LNCAP (cell line): ENCODE results near the gene GSTA2.

Experiments
- TF ChIP-seq, protein P1 (sequence below): fragments of 450-650 bp; IDR thresholded peaks from 2 replicates; pipeline ENCODE4 v1.5.1; 2017; ENCODE audit warnings: mild to moderate bottlenecking

Gene GSTA2

DNA sequence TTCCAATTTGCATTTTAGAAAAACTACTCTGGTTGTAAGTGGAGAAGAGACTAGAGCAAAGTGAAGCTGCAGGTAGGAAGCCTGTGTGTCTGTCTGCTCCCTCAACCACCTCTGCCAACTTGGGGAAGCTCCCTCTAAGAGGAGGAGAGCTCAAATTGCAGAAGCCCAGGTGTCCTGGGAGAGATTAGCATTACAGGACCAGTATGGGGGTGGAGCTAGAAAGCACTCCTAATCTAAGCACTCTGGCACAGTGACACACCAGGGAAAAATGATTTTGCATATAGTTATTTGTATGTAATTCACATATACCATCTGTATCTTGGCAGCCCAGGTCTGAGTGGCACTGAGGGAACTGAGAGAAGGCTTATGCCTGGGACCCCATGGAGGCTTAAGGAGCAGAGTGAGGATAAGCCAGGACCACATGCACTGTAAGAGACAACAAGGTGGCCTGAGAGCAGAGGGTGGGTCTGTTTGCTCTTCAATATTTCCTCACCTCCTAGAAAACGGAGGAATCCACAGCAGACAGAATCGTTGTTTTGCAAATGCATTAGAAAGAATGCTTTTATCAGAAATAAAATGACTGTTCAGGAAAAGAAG, 13.6 kb downstream of the GSTA2 start:
- TF ChIP-seq, protein P1, sequence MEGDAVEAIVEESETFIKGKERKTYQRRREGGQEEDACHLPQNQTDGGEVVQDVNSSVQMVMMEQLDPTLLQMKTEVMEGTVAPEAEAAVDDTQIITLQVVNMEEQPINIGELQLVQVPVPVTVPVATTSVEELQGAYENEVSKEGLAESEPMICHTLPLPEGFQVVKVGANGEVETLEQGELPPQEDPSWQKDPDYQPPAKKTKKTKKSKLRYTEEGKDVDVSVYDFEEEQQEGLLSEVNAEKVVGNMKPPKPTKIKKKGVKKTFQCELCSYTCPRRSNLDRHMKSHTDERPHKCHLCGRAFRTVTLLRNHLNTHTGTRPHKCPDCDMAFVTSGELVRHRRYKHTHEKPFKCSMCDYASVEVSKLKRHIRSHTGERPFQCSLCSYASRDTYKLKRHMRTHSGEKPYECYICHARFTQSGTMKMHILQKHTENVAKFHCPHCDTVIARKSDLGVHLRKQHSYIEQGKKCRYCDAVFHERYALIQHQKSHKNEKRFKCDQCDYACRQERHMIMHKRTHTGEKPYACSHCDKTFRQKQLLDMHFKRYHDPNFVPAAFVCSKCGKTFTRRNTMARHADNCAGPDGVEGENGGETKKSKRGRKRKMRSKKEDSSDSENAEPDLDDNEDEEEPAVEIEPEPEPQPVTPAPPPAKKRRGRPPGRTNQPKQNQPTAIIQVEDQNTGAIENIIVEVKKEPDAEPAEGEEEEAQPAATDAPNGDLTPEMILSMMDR = no peak

DNA sequence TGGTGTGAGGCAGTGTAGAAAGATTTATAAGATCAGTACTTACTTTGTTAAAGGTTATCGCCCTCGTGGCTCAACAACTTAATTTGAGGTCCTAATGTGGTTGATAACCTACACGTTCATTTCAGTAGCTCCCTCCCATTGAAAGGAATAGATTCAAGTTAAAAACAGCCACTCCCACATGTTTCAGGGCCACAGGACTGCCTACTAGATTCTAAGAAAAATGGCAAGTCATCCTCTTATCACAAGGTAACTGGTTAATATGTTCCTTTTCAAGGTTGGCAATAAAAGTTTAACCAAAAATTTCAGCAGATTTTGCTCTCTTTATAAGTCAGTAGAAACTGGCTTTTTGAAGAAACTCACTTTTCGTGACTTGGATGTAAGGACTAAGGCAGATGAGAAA, 17.1 kb downstream of the GSTA2 start:
- TF ChIP-seq, protein P1 = no peak

DNA sequence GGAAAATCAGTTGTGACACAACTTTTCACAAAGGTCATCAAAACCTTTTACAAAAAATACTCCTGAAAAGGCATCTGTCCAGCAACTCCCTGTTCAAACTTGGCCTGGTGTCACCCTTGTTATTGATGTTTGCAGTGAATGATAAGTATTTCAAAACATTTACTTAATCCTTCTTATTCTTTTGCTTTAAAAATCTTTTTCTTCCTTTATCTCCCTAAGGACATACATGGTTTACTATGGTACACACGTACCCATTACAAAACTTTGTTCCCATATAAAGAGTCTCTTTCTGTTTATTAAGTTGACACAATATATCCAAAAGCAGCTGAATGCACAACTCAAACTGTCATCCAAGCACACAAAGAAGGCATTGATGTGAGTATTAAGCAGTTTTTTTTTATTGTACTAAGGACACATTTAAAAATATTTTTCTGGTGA, 17.5 kb downstream of the GSTA2 start:
- TF ChIP-seq, protein P1 = no peak

DNA sequence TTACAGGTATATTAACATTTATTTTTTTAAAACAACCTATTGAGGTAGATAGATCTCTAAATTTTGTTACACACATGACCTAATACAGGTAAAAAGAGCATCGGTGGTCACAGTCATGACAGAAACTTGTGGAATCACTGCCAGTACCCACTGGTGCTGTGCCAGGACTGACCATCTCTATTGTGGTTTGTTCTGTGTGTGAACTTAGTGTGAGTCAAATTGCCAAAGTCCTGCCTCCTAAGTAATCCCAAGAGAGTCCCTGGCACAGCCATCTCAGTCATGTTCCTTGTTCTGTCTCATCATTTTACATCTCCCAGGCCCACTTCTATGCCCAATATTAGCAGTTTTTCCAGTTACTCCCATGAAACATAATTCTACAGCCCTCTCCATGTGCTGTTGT, 21.4 kb downstream of the GSTA2 start:
- TF ChIP-seq, protein P1 = no peak

DNA sequence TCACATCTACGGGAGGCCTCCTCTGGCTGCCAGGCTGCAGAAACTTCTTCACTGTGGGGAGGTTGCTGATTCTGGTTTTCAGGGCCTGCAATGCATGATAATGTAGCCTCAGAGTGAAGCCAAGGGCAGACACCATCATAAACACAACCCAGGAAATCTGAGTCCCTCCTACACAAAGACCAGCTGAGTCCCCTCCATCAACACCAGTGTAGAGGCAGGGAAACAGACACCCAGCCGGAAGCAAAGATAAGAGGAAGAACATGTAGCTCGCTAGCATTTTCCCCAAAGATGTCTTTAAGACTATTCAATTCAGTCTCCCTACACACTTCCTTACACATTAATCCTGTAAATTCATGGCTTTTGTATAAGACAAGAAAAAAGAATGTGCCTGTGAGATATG, 23.6 kb downstream of the GSTA2 start:
- TF ChIP-seq, protein P1 = no peak

DNA sequence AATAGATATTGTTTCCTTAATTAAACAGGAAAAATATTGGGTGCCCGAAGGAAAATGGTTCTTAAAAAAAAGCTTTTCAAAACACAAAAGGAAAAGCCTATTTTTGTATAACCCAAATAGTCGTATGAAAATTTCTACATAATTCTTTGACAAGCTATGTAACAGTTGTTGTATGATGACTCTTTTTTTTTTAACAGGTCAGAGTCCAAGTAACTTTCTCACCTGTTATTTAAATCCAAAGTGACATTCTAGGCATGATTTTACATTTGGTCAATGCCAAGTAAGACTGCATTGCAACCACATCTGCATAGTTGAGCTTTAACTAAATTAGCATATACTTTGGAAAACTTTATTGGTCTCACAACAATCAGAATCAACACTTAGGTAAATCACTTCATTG, 24.1 kb downstream of the GSTA2 start:
- TF ChIP-seq, protein P1 = no peak

DNA sequence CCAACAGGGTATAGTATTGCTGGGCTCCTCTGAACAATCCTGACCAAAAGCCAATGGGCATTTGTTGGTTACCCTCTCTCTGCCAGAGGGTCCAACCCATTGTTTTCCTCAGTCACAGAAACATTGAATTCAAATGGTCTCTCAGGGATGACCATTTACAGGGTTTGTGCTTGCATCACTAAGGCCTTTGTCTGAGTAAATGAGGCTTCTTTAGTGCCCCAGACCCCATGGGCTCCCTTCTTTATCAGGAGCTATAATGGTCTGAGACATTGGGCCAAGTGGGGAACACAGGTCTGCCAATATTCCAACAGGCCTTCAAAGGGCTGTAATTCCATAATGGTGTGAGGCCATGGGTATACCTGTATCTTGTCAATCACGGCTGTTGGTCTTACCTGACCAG, 27.1 kb downstream of the GSTA2 start:
- TF ChIP-seq, protein P1 = no peak

DNA sequence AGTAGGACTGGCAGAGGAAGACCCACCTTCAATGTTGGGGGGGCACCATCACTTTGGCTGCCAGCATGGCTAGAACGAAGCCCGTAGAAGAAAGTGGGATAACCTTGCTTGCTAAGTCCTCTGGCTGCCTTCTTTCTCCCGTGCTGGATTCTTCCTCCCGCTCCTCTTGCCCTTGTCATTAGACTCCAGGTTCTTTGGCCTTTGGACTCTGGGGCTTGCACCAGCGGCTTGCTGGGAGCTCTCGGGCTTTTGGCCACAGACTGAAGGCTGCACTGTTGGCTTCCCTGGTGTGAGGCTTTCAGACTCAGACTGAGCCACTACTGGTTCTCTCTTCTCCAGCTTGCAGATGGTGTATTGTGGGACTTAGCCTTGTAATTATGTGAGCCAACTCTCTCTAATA, 28.2 kb downstream of the GSTA2 start:
- TF ChIP-seq, protein P1 = no peak
